ENCODE data around the gene ZNF99.

DNA sequence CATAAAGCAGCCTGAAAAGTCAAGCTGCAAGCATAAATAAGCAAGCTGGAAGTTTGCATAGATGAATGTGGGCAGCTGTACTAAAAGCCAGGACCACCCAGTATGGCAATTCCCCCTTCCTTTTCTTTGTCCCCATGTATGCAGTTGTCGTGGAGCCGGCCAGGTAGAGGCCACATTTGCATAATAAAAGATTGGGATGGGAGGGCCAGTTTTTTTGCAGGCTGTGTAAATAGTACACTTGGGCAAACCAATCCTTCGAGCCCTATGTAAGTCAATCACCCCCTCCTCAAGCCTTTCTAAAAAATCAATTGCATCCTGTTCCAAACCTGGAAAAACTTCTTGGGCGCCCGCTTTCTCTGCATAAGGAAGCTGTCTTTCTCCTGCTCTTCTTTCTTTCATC lies 13.1 kb upstream of the ZNF99 start:
- TF ChIP-seq, protein P1, sequence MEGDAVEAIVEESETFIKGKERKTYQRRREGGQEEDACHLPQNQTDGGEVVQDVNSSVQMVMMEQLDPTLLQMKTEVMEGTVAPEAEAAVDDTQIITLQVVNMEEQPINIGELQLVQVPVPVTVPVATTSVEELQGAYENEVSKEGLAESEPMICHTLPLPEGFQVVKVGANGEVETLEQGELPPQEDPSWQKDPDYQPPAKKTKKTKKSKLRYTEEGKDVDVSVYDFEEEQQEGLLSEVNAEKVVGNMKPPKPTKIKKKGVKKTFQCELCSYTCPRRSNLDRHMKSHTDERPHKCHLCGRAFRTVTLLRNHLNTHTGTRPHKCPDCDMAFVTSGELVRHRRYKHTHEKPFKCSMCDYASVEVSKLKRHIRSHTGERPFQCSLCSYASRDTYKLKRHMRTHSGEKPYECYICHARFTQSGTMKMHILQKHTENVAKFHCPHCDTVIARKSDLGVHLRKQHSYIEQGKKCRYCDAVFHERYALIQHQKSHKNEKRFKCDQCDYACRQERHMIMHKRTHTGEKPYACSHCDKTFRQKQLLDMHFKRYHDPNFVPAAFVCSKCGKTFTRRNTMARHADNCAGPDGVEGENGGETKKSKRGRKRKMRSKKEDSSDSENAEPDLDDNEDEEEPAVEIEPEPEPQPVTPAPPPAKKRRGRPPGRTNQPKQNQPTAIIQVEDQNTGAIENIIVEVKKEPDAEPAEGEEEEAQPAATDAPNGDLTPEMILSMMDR (IDR thresholded peaks at IDR 0.05) = no peak
- no peak for TF ChIP-seq POLR2A (IDR thresholded peaks at IDR 0.05)
